B cell (primary cell): ENCODE data around the gene BEAN1. TPM values are rescaled to one million over a fixed set of nuclear protein-coding genes. Genes with fewer than 3 reads are reported as not detected.

Experiments
- ATAC-seq: fragments of 200-7000 bp; cut with Tn5 transposase; one replicate; pipeline ENCODE4 v1.10.0; 2021; ENCODE audit warnings: low read depth, mild to moderate bottlenecking, moderate number of reproducible peaks, moderate library complexity
- CTCF ChIA-PET: fragments of 350-600 bp; sonication (Branson Sonifier 250); formaldehyde crosslinking; loops from one replicate; lab custom pipeline; 2021; ENCODE audit warnings: antibody characterized with exemption, inconsistent platforms; lab: Charles Lee
- POLR2A ChIA-PET: fragments of 350-600 bp; sonication (Branson Sonifier 250); formaldehyde crosslinking; loops from one replicate; lab custom pipeline; 2021; ENCODE audit warnings: antibody characterized with exemption; lab: Charles Lee
- DNase-seq: peaks from one replicate; pipeline ENCODE4 v3.0.0; 2013
- H2AFZ ChIP-seq: 2 replicates; pipeline ENCODE4 v1.6.1; 2012; ENCODE audit warnings: mild to moderate bottlenecking, low read depth, low read length; ENCODE audit not compliant: insufficient read depth, poor library complexity, severe bottlenecking
- H3K27ac ChIP-seq, 2 donors: 1 replicate in 1 of 2; 2 replicates in 1 of 2; pipeline ENCODE4 v1.5.1; 2012 to 2013; ENCODE audit warnings: low read length in 2 of 2, mild to moderate bottlenecking in 2 of 2, moderate library complexity in 1 of 2
- H3K27me3 ChIP-seq, 4 experiments: fragments of 200-600 bp in 1 of 4; sonication (generic) in 1 of 4; replicated peaks in 1 of 4; 1 replicate in 2 of 4; 2 replicates in 2 of 4; pipeline versions ENCODE4 v1.6.1 to v1.7.0; 2013 to 2016; ENCODE audit warnings: low read length in 3 of 4, mild to moderate bottlenecking in 2 of 4, mixed read lengths in 1 of 4, moderate library complexity in 1 of 4; ENCODE audit not compliant: insufficient read depth in 4 of 4, control insufficient read depth in 3 of 4; ENCODE audit errors: control extremely low read depth in 1 of 4
- H3K36me3 ChIP-seq, 2 experiments: replicated peaks in 1 of 2; 1 replicate in 1 of 2; 2 replicates in 1 of 2; pipeline versions ENCODE4 v1.6.1 to v1.7.1; 2013; ENCODE audit warnings: low read length in 1 of 2; ENCODE audit not compliant: insufficient read depth in 2 of 2, control insufficient read depth in 1 of 2; ENCODE audit errors: control extremely low read depth in 1 of 2, extremely low read depth in 1 of 2
- H3K4me1 ChIP-seq, 2 donors: fragments of 200-600 bp in 1 of 2; sonication (generic) in 1 of 2; 1 replicate in 1 of 2; 2 replicates in 1 of 2; pipeline versions ENCODE4 v1.5.1 to v1.6.1; 2013 to 2017; ENCODE audit warnings: low read length in 2 of 2; ENCODE audit not compliant: control insufficient read depth in 2 of 2, insufficient read depth in 2 of 2
- H3K4me2 ChIP-seq: replicated peaks from 2 replicates; pipeline ENCODE3; 2012; ENCODE audit warnings: mild to moderate bottlenecking, low read depth, low read length; ENCODE audit not compliant: poor library complexity, severe bottlenecking
- H3K4me3 ChIP-seq, 5 experiments: fragments of 200-600 bp in 1 of 5; sonication (generic) in 1 of 5; 1 replicate in 3 of 5; 2 replicates in 2 of 5; pipeline versions ENCODE4 v1.5.1 to v1.7.0; 2011 to 2016; ENCODE audit warnings: low read length in 4 of 5, mild to moderate bottlenecking in 4 of 5, low read depth in 2 of 5, control low read depth in 1 of 5, moderate library complexity in 1 of 5; ENCODE audit not compliant: insufficient read depth in 1 of 5; ENCODE audit errors: control extremely low read depth in 1 of 5, extremely low read depth in 1 of 5
- H3K79me2 ChIP-seq: fragments of 200-600 bp; sonication (generic); one replicate; pipeline ENCODE4 v1.6.0; 2016; ENCODE audit warnings: low read length; ENCODE audit not compliant: control insufficient read depth, insufficient read depth
- H3K9ac ChIP-seq: fragments of 200-600 bp; sonication (generic); 2 replicates; pipeline ENCODE4 v1.6.1; 2017; ENCODE audit warnings: mild to moderate bottlenecking, low read length, moderate library complexity
- H3K9me3 ChIP-seq, 3 donors: one replicate each; pipeline versions ENCODE4 v1.6.1 to v1.7.1; 2013; ENCODE audit warnings: low read length in 2 of 3; ENCODE audit not compliant: control insufficient read depth in 2 of 3, insufficient read depth in 1 of 3; ENCODE audit errors: control extremely low read depth in 1 of 3
- H4K20me1 ChIP-seq: 2 replicates; pipeline ENCODE4 v1.6.0; 2012; ENCODE audit warnings: mild to moderate bottlenecking, low read length; ENCODE audit not compliant: insufficient read depth, control insufficient read depth, poor library complexity, severe bottlenecking
- H3K27ac Mint-ChIP-seq: one replicate; pipeline ENCODE4 v1.8.0; 2021; ENCODE audit warnings: mixed read lengths
- H3K27me3 Mint-ChIP-seq: one replicate; pipeline ENCODE4 v1.8.0; 2021; ENCODE audit warnings: mixed read lengths
- H3K4me1 Mint-ChIP-seq: one replicate; pipeline ENCODE4 v1.8.0; 2021; ENCODE audit warnings: mixed read lengths
- H3K4me3 Mint-ChIP-seq: one replicate; pipeline ENCODE4 v1.8.0; 2021; ENCODE audit warnings: mixed read lengths
- H3K9me3 Mint-ChIP-seq: one replicate; pipeline ENCODE4 v1.8.0; 2022; ENCODE audit warnings: mixed read lengths; ENCODE audit not compliant: insufficient read depth
- EZH2 ChIP-seq: IDR thresholded peaks from 2 replicates; pipeline ENCODE4 v1.6.1; 2012; ENCODE audit warnings: borderline replicate concordance, low read depth, mild to moderate bottlenecking, moderate library complexity, low read length; ENCODE audit not compliant: insufficient read depth, poor library complexity, severe bottlenecking
- WGBS: methylation state at CpG from one replicate; pipeline ENCODE4 v1.1.5; 2013; ENCODE audit warnings: missing lambda C conversion rate; ENCODE audit not compliant: insufficient coverage; 5-methylcytosine and 5-hydroxymethylcytosine counted together
- intact Hi-C: fragments of 100-400 bp; cut with micrococcal nuclease; formaldehyde crosslinking; loops from one replicate; pipeline ENCODE4 v1.10.0; 2022
- polyA plus RNA-seq: library from polyadenylated mRNA; depleted of rRNA; stranded (reverse); fragments of >200 nt; gene quantifications from 2 replicates; pipeline ENCODE4 v1.2.3, GENCODE V29; 2012
- total RNA-seq, 2 donors: library from RNA; stranded (reverse); fragments of 120-200 nt in 1 of 2; gene quantifications; 1 replicate in 1 of 2; 2 replicates in 1 of 2; pipeline versions ENCODE4 v1.2.3 to v1.2.4, GENCODE V29; 2013 to 2022
- TF ChIP-seq, protein P1 (sequence below): fragments of 200-600 bp; IDR thresholded peaks from one replicate; pipeline ENCODE4 v1.8.0; 2022; ENCODE audit warnings: antibody characterized with exemption, mild to moderate bottlenecking

The BEAN1 gene
- total and polyA plus RNA-seq, 2 donors (not counting 1 experiment from before 2014, with no cell fraction given): not detected

GRCh38 chr16:66468321-66468965 lies 41.3 kb downstream of the BEAN1 start:
- no peak overlapping the region for H3K4me2 ChIP-seq
- TF ChIP-seq, protein P1, sequence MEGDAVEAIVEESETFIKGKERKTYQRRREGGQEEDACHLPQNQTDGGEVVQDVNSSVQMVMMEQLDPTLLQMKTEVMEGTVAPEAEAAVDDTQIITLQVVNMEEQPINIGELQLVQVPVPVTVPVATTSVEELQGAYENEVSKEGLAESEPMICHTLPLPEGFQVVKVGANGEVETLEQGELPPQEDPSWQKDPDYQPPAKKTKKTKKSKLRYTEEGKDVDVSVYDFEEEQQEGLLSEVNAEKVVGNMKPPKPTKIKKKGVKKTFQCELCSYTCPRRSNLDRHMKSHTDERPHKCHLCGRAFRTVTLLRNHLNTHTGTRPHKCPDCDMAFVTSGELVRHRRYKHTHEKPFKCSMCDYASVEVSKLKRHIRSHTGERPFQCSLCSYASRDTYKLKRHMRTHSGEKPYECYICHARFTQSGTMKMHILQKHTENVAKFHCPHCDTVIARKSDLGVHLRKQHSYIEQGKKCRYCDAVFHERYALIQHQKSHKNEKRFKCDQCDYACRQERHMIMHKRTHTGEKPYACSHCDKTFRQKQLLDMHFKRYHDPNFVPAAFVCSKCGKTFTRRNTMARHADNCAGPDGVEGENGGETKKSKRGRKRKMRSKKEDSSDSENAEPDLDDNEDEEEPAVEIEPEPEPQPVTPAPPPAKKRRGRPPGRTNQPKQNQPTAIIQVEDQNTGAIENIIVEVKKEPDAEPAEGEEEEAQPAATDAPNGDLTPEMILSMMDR: no peak
- TF ChIP-seq EZH2: no peak
- H3K27me3 ChIP-seq: peaks cover 0 to 26% (median 6%) of the 10 kb centered on the region in 4 experiments
- H3K27ac Mint-ChIP-seq: peak overlapping the region; percentile 6
- ATAC-seq: no peak
- no peak overlapping the region for H2AFZ ChIP-seq
- intact Hi-C loops: no loop called here
- ChIA-PET CTCF (interaction anchor here (1.0 to 2.3 kb wide), 3 partner anchors 110 to 140 kb away, joined by 3 to 7 read pairs (median 6); partner anchors contain the start of gene CMTM2), POLR2A (no interaction called here)
- no peaks in the 10 kb centered on the region for H3K36me3 ChIP-seq
- no peak overlapping the region for H3K4me3 Mint-ChIP-seq
- no peak overlapping the region for H3K9ac ChIP-seq
- no peaks in the 10 kb centered on the region for H3K79me2 ChIP-seq
- DNase-seq: no peak
- peaks cover 0 to 5% (median 1%) of the 10 kb centered on the region in 3 donors for H3K9me3 ChIP-seq
- peaks cover 51% of the 10 kb centered on the region for H3K27me3 Mint-ChIP-seq
- WGBS: 90% methylated on average over 10 of the region's 11 CpGs
- H3K4me1 ChIP-seq: no peaks in the 10 kb centered on the region
- no peak overlapping the region for H3K27ac ChIP-seq
- no peaks in the 10 kb centered on the region for H3K4me1 Mint-ChIP-seq
- no peaks in the 10 kb centered on the region for H3K9me3 Mint-ChIP-seq
- no peak overlapping the region for H3K4me3 ChIP-seq
- no peaks in the 10 kb centered on the region for H4K20me1 ChIP-seq

DNA sequence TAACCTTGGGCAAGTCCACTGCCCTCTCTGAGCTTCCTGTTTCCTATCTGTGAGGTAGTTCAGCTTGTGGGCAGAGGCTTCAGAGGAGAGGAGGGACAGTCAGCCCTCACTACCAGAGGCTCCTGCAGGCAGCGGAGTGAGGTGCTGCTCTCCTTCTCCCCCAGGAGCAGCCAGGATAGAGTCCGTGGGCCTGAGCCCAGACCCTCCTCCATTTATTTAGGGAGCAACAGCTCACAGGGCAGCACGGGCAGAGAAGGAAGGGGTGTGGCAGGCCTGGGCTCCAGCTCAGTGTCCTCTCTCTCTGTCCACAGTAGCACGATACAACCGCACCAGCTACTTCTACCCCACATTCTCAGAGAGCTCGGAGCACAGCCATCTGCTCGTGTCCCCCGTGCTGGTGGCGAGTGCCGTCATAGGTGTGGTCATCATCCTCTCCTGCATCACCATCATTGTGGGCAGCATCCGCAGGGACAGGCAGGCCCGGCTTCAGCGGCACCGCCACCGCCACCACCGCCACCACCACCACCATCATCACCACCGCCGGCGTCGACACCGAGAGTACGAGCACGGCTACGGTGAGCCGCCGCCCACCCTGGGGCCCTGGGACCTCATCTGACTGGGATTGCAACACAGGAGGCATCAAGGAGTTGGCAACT lies 42.3 kb downstream of the BEAN1 start:
- Histone ChIP-seq H3K27me3 (peaks cover 0 to 26% (median 6%) of the 10 kb centered on the region in 4 experiments), H2AFZ (no peak overlapping the region), H3K27ac (no peak overlapping the region), H3K4me1 (peaks cover 3 to 5% of the 10 kb centered on the region in 2 donors), H3K4me3 (no peak overlapping the region), H4K20me1 (no peaks in the 10 kb centered on the region), H3K4me2 (no peak overlapping the region), H3K79me2 (no peaks in the 10 kb centered on the region), H3K9ac (no peak overlapping the region), H3K36me3 (no peaks in the 10 kb centered on the region), H3K9me3 (peaks cover 0 to 5% (median 1%) of the 10 kb centered on the region in 3 donors)
- Mint-ChIP-seq H3K4me1 (peaks cover 6% of the 10 kb centered on the region), H3K9me3 (no peaks in the 10 kb centered on the region), H3K4me3 (no peak overlapping the region), H3K27me3 (peaks cover 51% of the 10 kb centered on the region), H3K27ac (no peak overlapping the region)
- ChIA-PET POLR2A (interaction anchor here (0.5 kb wide), 1 partner anchor 772 kb away, joined by 4 read pairs; no protein-coding TSS in a partner anchor), CTCF (interaction anchor here (1.0 to 2.3 kb wide), 3 partner anchors 109 to 139 kb away, joined by 3 to 7 read pairs (median 6); partner anchors contain the start of gene CMTM2)
- DNase-seq: no peak
- TF ChIP-seq, protein P1: no peak
- no peak for TF ChIP-seq EZH2
- no peak for ATAC-seq
- intact Hi-C loops: no loop called here
- WGBS: 100% methylated on average over 13 of the region's 26 CpGs
